Parathyroid adenoma (tissue), 2 donors: ENCODE measurements around the gene ADGRG1.
"Not testable (repeated sequence)": the region's sequence is repeated elsewhere in the genome, so short reads cannot be mapped to it uniquely, and the experiment has no call there.

Experiments used
- H2AFZ ChIP-seq: fragments of 300-600 bp; sonication (generic); one replicate; pipeline ENCODE4 v1.7.0; 2017; ENCODE audit warnings: antibody characterized with exemption, mild to moderate bottlenecking
- H3K27ac ChIP-seq: fragments of 300-600 bp; sonication (generic); one replicate; pipeline ENCODE4 v1.7.0; 2017
- H3K27me3 ChIP-seq: fragments of 300-600 bp; sonication (generic); one replicate; pipeline ENCODE4 v1.7.0; 2017; ENCODE audit warnings: low read length; ENCODE audit not compliant: control insufficient read depth, insufficient read depth
- H3K36me3 ChIP-seq: fragments of 300-600 bp; sonication (generic); one replicate; pipeline ENCODE4 v1.7.0; 2017; ENCODE audit warnings: low read length; ENCODE audit not compliant: control insufficient read depth, insufficient read depth
- H3K4me1 ChIP-seq: fragments of 300-600 bp; sonication (generic); one replicate; pipeline ENCODE4 v1.7.0; 2017; ENCODE audit warnings: control low read depth
- H3K4me2 ChIP-seq: fragments of 300-600 bp; sonication (generic); one replicate; pipeline ENCODE4 v1.7.0; 2017; ENCODE audit warnings: low read length
- H3K4me3 ChIP-seq: fragments of 300-600 bp; sonication (generic); one replicate; pipeline ENCODE4 v1.7.0; 2017; ENCODE audit warnings: low read depth, low read length
- H3K79me2 ChIP-seq: fragments of 300-600 bp; sonication (generic); one replicate; pipeline ENCODE4 v1.7.0; 2017; ENCODE audit warnings: control low read depth
- H3K9ac ChIP-seq: fragments of 300-600 bp; sonication (generic); one replicate; pipeline ENCODE4 v1.7.0; 2017; ENCODE audit warnings: mild to moderate bottlenecking
- H3K9me3 ChIP-seq: fragments of 300-600 bp; sonication (generic); one replicate; pipeline ENCODE4 v1.7.0; 2017; ENCODE audit warnings: low read length; ENCODE audit not compliant: control insufficient read depth
- CTCF ChIP-seq: fragments of 300-600 bp; sonication (generic); IDR thresholded peaks from one replicate; pipeline ENCODE4 v1.7.0; 2017; ENCODE audit warnings: antibody characterized with exemption, mild to moderate bottlenecking
- donor health status: primary hyperparathyroidism.

ADGRG1 gene

GRCh38 chr16:57711993-57712392, 83.6 kb downstream of the ADGRG1 start:
- Histone ChIP-seq H2AFZ (no peak overlapping the region), H3K9me3 (no peaks in the 10 kb centered on the region), H3K4me1 (no peaks in the 10 kb centered on the region), H3K4me2 (no peak overlapping the region), H3K27me3 (no peaks in the 10 kb centered on the region), H3K36me3 (no peaks in the 10 kb centered on the region), H3K79me2 (no peaks in the 10 kb centered on the region), H3K27ac (no peak overlapping the region), H3K4me3 (no peak overlapping the region), H3K9ac (no peak overlapping the region)
- no peak for TF ChIP-seq CTCF

- H3K79me2 ChIP-seq, H3K27ac ChIP-seq, H3K27me3 ChIP-seq, H3K36me3 ChIP-seq, H3K9me3 ChIP-seq, H3K4me1 ChIP-seq, H2AFZ ChIP-seq, H3K9ac ChIP-seq, H3K4me3 ChIP-seq, H3K4me2 ChIP-seq: not testable (repeated sequence)
These were observed 84.1 kb downstream of the ADGRG1 start for GRCh38 chr16:57712569-57712968.

- no peak overlapping the region for H3K4me3 ChIP-seq
- TF ChIP-seq CTCF, result no peak
- H2AFZ ChIP-seq, result no peak overlapping the region
These were observed 85.2 kb downstream of the ADGRG1 start for GRCh38 chr16:57713596-57713995.

GRCh38 chr16:57714047-57714446, 85.6 kb downstream of the ADGRG1 start:
- no peak for TF ChIP-seq CTCF
- no peak overlapping the region for H3K27ac ChIP-seq
- H3K27me3 ChIP-seq, result no peaks in the 10 kb centered on the region
- H3K79me2 ChIP-seq, result no peaks in the 10 kb centered on the region
- H3K9me3 ChIP-seq, result no peaks in the 10 kb centered on the region
- no peak overlapping the region for H2AFZ ChIP-seq
- no peaks in the 10 kb centered on the region for H3K4me1 ChIP-seq
- no peaks in the 10 kb centered on the region for H3K36me3 ChIP-seq
- no peak overlapping the region for H3K4me2 ChIP-seq
- no peak overlapping the region for H3K4me3 ChIP-seq
- no peak overlapping the region for H3K9ac ChIP-seq

More at GRCh38 chr16:57713596-57713995, 85.2 kb downstream of the ADGRG1 start:
- no peaks in the 10 kb centered on the region for H3K36me3 ChIP-seq
- H3K9me3 ChIP-seq, result no peaks in the 10 kb centered on the region
- no peak overlapping the region for H3K27ac ChIP-seq
- H3K79me2 ChIP-seq, result no peaks in the 10 kb centered on the region
- no peak overlapping the region for H3K9ac ChIP-seq
- no peak overlapping the region for H3K4me2 ChIP-seq
- no peaks in the 10 kb centered on the region for H3K4me1 ChIP-seq
- H3K27me3 ChIP-seq, result no peaks in the 10 kb centered on the region
